NCI-H446 treated with DMSO at 0.1 percent for 48 hours (cell line): ENCODE results near the gene KBTBD2.
"Not testable (repeated sequence)": the region's sequence is repeated elsewhere in the genome, so short reads cannot be mapped to it uniquely, and the experiment has no call there.

Experiments
- DNase-seq: peaks from one replicate; lab custom pipeline; 2025; lab: John Stamatoyannopoulos, UW

Gene KBTBD2

DNA sequence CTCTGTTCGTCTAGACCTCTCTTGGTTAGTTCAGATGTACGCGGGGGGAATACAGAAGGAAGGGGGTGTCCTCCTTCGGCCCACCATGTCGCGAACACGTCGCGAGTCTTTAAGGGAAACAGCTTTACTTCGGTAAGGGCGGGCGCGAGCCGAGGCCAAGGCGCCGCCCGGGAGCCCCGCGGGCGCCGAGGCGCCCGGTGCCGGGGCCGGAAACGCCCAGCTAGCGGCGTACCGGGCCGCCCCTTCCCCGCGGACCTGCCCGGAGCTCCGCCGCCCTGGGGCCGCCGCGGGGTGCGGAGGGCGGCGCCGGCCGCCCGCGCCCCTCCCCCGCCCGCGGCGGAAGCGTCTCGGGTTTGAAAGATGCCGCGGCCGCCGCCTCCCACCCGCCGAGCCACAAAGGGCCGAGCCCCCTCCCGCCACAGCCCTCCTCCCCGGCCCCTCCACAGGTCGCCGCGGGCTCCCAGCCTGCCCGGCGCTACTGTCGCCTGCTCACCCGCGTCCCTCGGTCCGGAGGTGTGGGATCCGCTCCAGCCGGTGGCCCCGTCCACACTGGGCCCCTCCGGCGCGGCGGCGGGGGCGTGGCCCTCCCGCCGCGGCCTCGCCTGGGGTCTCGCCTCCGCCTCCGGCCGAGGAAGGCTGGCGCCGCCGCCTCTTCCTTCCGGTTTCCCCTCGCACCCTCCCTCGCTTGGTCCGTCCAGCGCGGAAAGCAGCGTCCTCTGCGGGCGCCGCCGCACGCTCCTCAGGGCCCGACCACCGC lies at the start of gene KBTBD2:
TSS of gene KBTBD2 (minus strand) at position 718 of the 757 bp plus-strand sequence. CDS start 12,156 bp downstream, outside the sequence.
- peak; percentile 63 for DNase-seq

DNA sequence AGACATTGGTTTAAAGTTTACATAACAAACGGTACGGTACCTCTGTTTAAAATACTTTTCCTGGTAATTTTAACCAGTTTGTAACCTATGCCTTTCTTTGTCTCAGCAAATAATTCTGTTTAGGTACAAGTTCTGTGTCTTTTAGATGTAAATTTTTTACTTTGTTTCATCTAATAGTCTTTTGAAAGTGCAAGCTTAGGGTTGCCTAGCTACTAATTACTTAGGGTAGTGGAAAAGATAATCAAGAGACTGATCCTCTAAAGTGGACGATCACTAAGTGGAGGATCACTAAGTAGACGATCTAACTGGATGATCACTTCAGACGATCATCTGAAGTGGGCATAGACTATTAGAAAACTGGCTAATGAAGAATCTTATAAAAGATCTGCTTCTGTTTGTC lies 49.6 kb upstream of the KBTBD2 start:
- no peak for DNase-seq

DNA sequence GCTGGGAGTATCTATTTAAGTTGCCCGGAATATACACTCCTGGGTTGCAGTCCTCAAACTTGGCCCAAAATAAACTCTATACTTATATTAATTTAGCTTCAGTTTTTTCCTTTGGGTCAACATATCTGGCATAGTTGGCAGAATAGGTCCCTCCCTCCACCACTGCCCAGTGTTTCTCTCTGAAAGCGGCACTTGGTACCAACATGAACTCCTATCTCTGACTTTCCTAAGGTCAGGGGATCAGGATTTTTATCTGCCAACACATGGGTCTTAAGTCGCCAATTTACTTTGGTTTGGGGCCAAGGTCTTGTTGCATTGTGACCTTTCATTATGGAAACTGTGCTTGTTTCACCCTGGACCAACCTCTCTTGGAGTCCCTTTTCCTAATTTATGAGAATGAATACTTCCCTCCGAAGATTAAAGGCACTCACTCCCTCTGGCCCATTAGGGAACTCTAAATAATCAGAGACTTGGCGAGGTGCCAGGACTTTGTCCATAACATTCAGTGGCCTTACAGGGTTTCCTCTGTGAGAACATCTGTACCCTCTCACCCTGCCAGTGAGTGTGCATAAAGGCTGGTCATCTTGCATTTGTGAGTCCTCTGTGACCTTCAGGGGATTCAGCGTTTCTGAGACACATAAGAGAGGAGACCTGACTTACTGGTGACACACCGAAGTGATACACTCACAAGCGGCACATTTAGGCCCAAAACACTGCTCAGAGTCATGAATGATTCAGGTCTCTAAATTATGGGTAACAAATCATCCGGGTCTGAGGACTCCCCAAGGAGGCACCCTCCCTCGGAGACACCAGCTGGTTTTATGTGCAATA lies 46.0 kb upstream of the KBTBD2 start:
- peak; percentile 9 for DNase-seq

DNA sequence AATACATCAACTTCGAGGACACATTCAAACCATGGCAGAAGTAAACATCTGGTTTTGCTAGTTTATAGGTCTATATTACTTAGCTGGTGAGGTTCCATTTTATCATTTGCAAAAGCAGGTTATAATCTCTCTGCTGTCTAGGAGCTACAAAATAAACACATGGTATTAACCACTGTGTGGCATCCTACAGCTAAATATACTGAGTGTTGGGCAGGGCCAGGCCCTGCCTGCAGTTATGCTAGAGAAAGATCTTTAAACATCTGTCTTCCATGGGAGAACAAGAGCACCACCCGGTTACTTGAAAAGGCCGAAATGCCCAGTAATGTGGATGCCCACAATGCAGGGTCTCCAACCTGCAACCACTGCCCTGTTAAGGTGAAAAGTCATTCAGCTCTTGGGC lies 45.1 kb upstream of the KBTBD2 start:
- no peak for DNase-seq

DNA sequence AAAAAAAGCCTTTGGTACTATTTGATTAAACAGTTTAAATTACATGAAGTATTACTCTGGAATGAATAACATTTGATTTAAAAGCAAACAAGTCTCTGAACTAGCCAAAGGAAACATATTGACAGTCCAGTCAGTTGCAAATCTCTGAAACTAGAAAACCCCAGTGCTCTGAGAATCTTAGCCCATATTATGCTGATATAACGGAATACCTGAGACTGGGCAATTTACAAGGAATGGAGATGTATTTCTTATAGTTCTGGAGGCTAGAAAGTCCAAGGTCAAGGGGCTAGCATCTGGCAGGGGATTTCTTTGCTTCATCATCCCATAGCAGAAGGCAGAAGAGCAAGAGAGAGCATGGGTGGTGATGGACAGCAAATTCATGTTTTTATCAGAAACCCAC lies 44.0 kb upstream of the KBTBD2 start:
- no peak for DNase-seq

DNA sequence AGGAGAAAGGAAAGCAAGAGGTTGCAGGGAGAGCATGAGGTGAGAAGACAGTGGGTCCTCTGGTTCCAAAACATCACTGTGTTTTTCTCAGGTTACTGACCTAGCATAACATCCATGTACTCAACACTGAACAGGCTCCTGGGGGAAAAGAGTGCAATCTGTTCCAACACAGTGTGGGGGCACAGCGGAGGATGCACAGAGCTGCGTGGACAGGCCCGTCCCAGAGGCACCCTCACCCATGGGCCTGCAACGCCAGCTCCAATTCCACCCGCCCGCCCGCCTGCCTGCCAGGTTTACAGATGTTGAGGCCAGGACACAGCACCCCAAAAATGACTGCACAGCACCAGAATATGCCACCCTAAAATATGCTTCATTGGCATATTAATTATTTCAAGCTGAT lies 38.8 kb upstream of the KBTBD2 start:
- no peak for DNase-seq

DNA sequence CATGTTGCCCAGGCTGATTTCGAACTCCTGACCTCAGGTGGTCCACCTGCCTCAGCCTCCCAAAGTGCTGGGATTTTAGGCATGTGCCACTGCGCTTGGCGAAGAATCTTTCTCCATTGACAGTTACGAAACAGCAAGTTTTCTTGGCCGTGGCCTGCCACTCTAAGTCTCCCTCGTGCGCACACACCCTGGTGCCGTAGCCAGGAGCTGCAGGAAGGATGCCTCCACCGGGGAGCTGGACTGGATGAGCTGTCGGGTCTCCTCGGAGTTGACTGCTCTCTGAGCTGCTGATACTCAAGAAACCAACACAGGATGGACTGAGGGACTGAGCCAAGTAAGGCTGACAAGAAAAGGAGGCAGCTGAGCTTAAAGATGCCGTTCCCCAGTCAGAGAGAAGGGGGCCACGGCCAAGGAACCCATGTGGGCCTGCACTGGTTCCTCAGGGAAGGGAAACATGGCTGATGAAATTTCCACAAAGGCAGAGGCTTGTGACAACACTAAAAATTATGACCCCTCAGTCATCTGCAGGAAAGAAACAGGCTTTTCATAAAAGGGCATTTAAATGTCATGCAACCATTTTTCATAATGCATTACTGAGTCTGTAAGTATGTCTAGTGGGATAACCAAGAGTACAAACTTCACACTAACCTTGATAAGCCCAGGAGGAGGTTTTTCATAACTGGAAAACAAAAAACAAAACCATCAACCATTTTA lies 38.0 kb upstream of the KBTBD2 start:
- no peak for DNase-seq

DNA sequence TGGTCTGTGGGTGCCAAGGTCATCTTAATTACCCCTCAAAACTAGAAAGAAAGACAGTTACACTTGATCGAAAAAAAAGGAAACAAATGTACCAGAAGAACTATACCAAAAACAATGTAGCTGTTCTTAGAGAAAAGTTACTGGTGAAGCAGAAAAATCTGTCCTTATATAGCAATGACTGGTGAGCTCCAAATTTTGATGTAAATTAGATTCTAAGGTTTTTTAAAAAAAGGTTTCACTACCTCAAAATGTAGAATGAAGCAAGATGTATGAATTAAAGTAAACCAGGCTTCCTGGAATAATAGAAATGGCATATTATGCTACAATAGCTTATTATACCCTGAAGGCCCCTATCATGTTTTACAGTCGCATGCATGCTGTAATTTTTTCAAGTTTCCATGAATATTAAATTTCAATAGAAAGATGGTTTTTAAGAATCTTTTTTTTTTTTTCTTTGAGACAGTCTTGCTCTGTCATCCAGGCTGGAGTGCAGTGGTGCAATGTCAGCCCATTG lies 37.3 kb upstream of the KBTBD2 start:
- no peak for DNase-seq

DNA sequence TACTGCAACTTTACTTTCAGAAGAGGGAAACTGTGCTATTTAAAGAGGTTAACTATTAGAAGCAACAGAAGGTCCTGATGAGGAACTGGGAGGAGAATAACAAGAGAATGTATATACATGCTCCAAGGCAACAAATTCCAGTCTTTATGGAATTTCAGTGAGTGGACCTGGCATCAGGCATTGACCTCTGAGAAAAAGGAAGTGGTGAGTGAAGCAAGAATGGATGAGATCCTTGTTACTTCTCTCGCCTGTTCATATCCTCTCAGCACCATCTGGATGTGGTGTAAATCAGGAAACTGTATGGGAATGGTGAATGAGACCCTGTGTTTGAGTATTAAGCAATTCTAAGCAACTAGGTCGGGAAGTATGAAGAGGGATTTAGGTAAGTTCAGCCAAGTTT lies 30.3 kb upstream of the KBTBD2 start:
- no peak for DNase-seq

DNA sequence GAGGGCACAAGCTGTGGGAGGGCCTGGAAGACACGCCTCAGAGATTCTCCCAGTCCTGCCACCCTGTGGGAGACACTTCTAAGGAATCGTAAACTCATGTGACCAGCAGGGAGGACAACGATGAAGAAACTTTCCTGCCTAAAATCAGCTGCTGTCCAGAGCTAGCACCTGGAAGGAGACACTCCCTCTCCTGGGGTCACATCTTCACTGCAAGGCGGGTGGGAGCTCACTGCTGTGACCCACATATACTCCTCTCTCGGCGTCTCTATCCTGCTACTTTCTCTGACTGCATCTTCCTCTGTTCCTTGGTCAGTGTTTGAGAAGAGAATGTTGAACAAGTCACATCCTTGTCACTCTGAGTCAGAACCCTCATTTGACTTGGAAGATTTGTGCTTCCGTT lies 25.4 kb upstream of the KBTBD2 start:
- DNase-seq = not testable (repeated sequence)

DNA sequence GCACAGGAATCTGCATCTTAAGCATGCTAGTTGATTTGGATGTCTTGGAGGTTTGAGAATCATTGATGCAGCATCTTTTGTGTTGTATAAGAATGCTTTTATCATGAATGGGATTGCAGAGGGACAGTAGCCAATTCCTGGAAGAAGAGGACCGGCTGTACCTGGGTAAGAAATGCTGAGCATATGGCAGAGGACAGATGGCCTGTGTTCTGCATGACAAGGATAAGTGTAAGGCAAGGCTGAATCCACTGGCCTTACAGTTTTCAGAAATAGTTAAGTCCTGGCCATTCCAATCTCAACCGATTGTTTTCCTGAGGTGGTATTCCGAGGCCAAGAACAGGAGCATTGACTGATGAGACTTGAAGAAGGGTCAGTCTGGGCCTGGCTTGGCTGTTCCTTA lies 24.4 kb upstream of the KBTBD2 start:
- no peak for DNase-seq

DNA sequence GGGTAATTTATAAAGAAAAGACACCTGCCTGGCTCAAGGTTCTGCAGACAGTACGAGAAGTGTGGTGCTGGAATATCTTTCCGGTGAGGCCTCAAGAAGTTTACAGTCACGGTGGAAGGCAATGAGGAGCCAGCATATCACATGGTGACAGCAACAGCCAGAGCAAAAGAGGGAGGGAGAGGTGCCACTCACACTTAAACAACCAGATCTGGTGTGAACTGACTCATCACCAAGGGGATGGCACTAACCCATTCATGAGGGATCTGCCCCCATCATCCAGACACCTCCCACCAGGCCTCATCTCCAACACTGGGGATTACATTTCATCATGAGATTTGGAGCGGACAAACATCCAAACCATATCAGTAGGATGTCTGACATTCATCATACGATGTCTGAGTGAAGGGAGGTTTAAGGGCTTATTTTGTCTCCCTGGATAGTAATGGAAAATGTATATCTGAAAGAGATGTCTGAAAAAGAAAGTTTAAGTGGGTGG lies 23.5 kb upstream of the KBTBD2 start:
- DNase-seq = no peak

DNA sequence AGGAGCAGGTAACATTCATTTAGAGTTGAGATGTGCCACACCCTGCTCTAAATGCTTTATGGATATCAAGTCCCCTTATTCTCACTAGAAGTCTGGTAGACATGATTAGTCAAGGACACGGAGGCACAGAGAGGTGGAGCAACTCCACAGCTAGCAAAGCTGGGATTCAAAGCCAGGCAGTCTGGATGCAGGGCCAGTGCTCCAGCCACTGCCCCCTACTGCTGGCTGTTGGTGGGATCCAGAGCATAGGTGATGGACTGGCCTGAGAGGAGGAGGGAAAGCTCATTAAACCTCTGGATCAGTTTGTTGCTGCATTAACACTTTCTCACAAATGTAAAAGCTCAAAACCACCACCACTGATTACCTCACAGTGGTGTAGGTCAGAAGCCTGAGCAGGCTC lies 22.6 kb upstream of the KBTBD2 start:
- DNase-seq = no peak

DNA sequence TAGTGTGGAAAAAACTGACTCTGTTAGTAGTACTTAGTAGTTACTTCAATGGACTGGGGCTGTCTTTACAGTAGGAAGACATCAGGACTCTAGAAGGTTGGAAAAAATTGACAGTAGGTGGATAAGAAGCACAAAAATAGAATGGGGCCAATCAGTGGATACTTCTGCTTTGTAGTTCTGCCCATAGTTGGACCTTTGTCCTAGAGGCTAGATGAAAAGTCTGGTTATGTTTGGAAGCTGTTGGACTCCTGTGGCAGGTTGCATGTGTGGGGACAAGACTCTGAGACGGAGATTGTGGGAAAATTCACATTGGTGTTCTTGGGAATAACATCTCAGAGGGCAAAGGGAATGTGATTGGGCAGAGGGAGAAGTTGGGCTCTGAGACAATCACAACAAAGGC lies 18.6 kb upstream of the KBTBD2 start:
- no peak for DNase-seq

DNA sequence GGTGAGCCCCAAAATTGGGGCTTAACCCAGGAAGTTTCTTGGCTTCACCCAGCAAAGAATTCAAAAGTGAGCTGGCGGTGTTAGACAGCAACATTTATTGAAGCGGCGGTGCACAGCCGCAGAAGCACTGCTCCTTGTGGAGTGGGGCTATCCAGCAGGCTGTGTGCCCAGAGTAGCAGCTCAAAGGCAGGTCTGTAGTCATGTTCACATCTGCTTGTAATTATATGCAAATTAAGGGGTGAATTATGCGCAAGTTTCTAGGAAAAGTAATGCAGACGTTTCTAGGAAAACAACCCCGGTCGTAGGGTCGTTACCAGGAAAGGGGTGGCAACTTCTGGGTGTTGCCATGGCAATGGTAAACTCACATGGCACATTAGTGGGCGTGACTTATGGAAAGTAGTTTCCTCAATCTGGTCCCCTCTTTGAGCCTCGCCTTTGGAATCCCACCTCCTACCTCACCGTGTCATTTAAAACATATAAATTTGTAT lies 13.7 kb upstream of the KBTBD2 start:
- no peak for DNase-seq

DNA sequence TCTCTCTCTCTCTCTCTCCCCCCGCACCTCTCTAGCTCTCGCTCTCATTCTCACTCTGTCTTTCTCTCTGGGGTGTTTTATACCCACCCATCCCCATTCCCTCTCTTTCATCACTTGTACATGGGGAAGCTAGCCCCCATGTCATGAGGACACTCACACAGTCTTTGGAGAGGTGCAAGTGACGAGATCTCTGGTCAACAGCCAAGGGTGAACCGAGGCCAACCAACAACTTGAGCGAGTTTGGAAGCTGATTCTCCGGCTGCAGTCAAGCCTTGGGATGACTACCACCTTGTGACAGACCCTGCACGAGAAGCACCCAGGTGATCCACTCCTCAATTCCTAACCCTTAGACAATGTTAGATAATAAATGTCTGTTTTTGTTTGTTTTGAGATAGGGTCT lies 10.1 kb upstream of the KBTBD2 start:
- no peak for DNase-seq

DNA sequence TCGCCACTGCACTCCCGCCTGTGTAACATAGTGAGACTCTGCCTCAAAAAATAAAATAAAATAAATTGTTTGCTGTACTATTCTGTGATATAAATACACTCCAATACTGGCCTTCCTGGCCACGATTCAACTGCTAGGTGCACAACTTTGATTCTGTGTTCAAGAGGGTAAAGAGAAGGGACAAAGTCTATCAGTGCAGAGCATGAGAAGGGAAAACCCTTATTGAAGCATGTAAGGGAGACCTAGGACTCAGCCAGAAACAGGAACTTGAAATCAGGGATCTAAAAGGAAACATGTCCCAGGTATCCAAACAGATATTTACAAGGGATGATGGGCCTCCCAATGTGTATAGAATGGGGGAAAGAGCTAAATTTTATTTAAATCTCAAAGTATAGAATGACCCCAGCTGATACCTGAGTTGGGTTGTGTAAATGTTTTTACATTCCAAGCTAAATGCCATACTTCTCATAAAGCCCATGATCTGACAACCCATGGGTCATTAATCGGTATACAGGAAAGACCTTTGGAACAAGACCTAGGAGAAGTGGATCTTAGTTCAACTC lies 9.0 kb upstream of the KBTBD2 start:
- no peak for DNase-seq

DNA sequence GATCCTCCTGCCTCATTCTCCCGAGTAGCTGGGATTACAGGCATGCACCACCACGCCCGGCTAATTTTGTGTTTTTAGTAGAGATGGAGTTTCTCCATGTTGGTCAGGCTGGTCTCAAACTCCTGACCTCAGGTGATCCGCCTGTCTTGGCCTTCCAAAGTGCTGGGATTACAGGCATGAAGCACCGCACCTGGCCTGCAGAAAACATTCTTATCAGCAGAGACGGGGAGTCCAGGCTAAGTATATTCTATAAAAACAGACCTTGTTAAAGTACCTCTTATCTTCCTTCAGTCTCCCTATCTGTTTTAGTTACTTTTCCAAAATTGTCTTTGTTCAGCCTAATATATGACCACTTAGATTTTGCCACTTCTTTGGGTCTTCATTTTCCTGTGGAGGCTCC lies 5.8 kb upstream of the KBTBD2 start:
- not testable (repeated sequence) for DNase-seq

DNA sequence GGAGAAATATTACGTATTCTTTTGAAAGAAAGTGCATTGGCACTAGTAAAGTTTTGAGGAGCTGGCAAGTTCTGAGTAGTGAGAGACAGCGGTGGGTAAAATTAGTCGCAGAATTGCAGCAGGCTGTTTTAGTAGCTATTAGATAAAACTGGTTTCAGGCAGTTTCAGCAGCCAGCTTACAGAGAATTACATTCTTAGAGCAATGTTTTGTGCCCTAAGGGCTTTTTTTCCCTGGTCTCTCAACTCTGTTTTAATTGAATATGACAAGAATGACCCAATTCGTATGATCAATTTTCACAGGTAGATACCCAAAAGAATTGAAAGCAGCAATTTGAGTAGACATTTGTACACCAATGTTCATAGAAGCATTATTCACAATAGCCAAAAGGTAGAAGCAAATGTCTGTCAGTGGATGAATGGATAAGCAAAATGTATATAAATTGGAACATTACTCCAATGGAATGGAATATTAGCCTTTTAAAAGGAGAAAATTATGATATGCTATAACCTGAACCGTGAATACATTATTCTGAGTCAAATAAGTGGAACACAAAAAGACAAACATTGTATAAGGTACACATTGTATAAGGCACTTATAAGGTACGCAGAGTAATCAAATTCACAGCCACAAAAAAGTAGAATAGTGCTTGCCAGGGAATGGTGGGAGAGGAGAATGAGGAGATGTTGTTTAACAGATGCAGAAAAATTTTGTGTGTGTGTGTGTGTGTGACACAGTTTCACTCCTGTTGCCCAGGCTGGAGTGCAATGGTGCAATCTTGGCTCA lies 5.2 kb upstream of the KBTBD2 start:
- DNase-seq = no peak

DNA sequence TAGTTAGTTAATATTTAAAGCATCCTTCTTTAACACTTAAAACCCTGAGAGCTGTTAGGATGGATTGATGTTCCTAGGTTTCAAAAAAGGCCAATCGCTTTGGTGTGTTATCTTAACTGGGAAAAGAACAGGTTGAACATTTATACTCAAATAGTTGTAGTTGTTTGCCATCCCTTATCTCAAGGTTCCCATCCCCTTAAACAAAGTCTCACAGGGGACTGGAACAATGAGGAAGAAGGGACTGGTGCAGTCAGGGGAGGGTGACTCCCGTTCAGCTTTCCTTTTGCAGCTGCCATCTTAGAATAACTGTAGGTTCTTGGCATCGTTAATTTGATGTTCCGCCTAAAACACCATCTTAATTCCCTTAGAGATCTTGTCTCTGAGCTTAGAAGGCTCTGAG lies 2.6 kb upstream of the KBTBD2 start:
- DNase-seq = no peak

DNA sequence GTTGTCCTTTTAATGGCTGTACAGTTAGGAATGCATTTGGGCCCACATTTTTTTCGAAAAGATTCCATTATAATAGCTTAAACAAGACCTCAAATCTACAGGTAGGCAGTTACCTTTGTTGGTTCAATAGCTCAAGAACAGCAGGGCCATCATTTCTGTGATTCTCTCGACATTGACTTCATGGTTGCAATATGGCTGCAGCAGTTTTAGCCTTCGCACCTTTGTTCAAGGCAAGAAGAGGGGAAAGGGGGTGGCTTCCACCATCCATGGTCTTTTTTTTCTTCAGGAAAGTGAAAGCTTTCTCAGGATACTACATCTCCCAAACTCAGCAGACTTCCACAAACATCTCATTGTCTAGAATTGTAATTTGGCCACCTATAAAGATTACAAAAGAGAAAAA lies 2.2 kb upstream of the KBTBD2 start:
- no peak for DNase-seq
